Spleen (tissue), 7 donors: Measurements from ENCODE around the gene ARHGEF10L.

ENCODE experiments used
- POLR2AphosphoS5 ChIP-seq, 3 donors: sonication (generic); formaldehyde crosslinking; IDR thresholded peaks; one replicate each; pipeline ENCODE4 v1.5.1; 2017; ENCODE audit warnings: antibody characterized with exemption in 3 of 3
- TF ChIP-seq, protein P1 (sequence below), 11 experiments: fragments of 200-600 bp in 7 of 11; fragments of 450-650 bp in 4 of 11; sonication (generic) in 4 of 11; IDR thresholded peaks in 8 of 11; conservative IDR thresholded peaks in 3 of 11; 1 replicate in 7 of 11; 2 replicates in 4 of 11; pipeline versions ENCODE4 v1.4.0 to v1.8.0; 2016 to 2021; ENCODE audit warnings: antibody characterized with exemption in 11 of 11, inconsistent platforms in 4 of 11, mild to moderate bottlenecking in 1 of 11
- donor health status: DM: no; HTN: no; CAD: no; lungs with moderate emphysema.
- donor health status: DM: no; HTN: no; CAD: no.
- donor health status: DM: no; HTN: no; CAD: no.

DNA sequence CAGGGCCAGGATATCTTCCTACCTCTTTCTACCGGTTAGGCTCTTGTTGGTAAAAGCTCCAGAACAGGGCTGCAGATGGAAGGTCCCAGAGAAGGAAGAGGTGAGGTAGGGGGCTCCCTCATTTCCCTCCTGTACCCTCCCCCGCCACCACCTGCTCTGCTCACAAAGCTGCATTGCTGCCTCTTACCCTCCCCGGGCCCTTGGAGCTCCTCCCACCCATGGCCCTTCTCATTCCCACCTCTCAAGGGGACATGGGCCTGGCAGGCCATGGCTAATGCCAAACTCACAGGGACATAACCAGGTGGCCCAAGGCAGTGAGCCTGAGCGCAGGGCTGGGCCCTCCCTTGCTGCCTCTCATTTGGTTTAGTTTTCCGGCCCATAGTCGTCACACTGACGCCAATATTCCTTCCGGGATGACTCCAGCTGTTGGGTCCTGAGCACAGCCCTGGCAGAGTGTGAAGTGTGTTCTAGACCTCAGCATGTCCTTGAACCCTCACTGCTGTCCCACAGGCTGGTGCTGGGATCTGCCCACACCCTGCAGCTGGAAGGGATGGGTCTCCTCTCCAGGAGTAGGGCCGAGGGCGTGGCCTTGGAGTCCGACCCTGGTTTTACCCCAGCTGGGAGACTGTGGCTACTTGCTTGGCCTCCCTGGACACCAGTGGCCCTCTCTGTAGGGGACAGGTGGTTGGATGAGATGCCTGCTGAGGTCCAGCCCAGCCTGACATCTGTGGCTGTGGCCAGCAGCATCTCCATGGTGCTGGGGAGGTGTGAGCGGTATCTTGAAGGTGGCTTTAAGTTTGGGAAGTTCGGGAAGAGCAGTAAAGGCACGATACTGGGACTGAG is 104.6 kb downstream of the ARHGEF10L start:
- TF ChIP-seq, protein P1, sequence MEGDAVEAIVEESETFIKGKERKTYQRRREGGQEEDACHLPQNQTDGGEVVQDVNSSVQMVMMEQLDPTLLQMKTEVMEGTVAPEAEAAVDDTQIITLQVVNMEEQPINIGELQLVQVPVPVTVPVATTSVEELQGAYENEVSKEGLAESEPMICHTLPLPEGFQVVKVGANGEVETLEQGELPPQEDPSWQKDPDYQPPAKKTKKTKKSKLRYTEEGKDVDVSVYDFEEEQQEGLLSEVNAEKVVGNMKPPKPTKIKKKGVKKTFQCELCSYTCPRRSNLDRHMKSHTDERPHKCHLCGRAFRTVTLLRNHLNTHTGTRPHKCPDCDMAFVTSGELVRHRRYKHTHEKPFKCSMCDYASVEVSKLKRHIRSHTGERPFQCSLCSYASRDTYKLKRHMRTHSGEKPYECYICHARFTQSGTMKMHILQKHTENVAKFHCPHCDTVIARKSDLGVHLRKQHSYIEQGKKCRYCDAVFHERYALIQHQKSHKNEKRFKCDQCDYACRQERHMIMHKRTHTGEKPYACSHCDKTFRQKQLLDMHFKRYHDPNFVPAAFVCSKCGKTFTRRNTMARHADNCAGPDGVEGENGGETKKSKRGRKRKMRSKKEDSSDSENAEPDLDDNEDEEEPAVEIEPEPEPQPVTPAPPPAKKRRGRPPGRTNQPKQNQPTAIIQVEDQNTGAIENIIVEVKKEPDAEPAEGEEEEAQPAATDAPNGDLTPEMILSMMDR (IDR thresholded peaks at IDR 0.05 in 8 of 11, conservative IDR thresholded peaks at IDR 0.05 in 3 of 11): no peak
- TF ChIP-seq POLR2AphosphoS5 (IDR thresholded peaks at IDR 0.05): no peak
